ENCODE data around the gene PKD1L1.

DNA sequence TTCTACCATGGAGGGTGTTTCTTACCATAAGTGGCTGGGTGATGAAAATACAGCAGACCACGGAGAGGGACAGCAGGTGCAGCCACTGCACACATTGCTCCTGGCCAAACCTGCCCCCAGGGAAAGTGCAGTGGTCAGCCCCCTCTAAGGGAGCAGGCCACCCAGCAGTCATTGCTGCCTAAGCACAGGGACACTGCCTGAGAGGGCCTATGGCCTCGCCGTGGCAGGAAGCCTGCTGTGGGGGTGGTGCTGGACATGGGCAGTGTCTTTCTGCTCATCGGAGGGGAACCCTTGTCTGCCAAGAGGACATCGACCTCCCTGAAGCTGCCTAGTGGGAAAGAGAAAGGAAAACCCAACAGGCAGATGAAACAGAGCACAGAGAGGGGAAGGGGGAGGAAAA is 118.3 kb downstream of the PKD1L1 start:
- TF ChIP-seq EP300 (IDR thresholded peaks at IDR 0.05) (no peak), POLR2A (IDR thresholded peaks at IDR 0.05) (no peak)
- TF ChIP-seq, protein P1, sequence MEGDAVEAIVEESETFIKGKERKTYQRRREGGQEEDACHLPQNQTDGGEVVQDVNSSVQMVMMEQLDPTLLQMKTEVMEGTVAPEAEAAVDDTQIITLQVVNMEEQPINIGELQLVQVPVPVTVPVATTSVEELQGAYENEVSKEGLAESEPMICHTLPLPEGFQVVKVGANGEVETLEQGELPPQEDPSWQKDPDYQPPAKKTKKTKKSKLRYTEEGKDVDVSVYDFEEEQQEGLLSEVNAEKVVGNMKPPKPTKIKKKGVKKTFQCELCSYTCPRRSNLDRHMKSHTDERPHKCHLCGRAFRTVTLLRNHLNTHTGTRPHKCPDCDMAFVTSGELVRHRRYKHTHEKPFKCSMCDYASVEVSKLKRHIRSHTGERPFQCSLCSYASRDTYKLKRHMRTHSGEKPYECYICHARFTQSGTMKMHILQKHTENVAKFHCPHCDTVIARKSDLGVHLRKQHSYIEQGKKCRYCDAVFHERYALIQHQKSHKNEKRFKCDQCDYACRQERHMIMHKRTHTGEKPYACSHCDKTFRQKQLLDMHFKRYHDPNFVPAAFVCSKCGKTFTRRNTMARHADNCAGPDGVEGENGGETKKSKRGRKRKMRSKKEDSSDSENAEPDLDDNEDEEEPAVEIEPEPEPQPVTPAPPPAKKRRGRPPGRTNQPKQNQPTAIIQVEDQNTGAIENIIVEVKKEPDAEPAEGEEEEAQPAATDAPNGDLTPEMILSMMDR (IDR thresholded peaks at IDR 0.05), result no peak
